ENCODE data around the gene BLVRB.
A peak's percentile ranks its signal among the peaks of the same experiment; 100 is the strongest.
"Not testable (repeated sequence)": the region's sequence is repeated elsewhere in the genome, so short reads cannot be mapped to it uniquely, and the experiment has no call there.

BLVRB gene

GRCh38 chr19:40446263-40446784 lies 19.2 kb downstream of the BLVRB start:
- no peak for DNase-seq

GRCh38 chr19:40445780-40446262 lies 19.7 kb downstream of the BLVRB start:
- no peak for DNase-seq

- no peak for DNase-seq
Observed at GRCh38 chr19:40444825-40445312, 20.7 kb downstream of the BLVRB start.

- peak; percentile 99 for DNase-seq
Observed at GRCh38 chr19:40444000-40444824, 21.3 kb downstream of the BLVRB start, which contains the start of gene SERTAD3. TSS of gene SERTAD3 (minus strand) at chr19:40444335. CDS start at chr19:40442080, 2,255 bp downstream.

GRCh38 chr19:40443131-40443999 lies 22.2 kb downstream of the BLVRB start:
- DNase-seq: peak; percentile 100

GRCh38 chr19:40442328-40443130 lies 23.0 kb downstream of the BLVRB start:
- no peak for DNase-seq

GRCh38 chr19:40441719-40442253 lies 23.8 kb downstream of the BLVRB start:
- no peak for DNase-seq

GRCh38 chr19:40438284-40438683 lies 27.3 kb downstream of the BLVRB start:
- no peak for DNase-seq

GRCh38 chr19:40433391-40434216 lies 31.9 kb downstream of the BLVRB start:
- DNase-seq: peak; percentile 96

- DNase-seq: not testable (repeated sequence)
Observed at GRCh38 chr19:40432760-40433159, 32.8 kb downstream of the BLVRB start.

GRCh38 chr19:40431698-40432097 lies 33.8 kb downstream of the BLVRB start:
- no peak for DNase-seq

- DNase-seq: not testable (repeated sequence)
Observed at GRCh38 chr19:40430242-40430641, 35.3 kb downstream of the BLVRB start.

GRCh38 chr19:40428197-40428596 lies 37.3 kb downstream of the BLVRB start:
- not testable (repeated sequence) for DNase-seq

GRCh38 chr19:40425450-40426287 lies 39.9 kb downstream of the BLVRB start, which contains the start of gene SERTAD1:
TSS of gene SERTAD1 (minus strand) at chr19:40425992. CDS start at chr19:40423546, 2,446 bp downstream.
- DNase-seq: peak; percentile 100

GRCh38 chr19:40424637-40425449 lies 40.7 kb downstream of the BLVRB start:
- DNase-seq: peak; percentile 87

- no peak for DNase-seq
Observed at GRCh38 chr19:40423938-40424337, 41.6 kb downstream of the BLVRB start.

GRCh38 chr19:40422748-40423566 lies 42.6 kb downstream of the BLVRB start:
- DNase-seq: no peak

All from eye (tissue), 1 donor.